Thoracic aorta (tissue), 2 donors: ENCODE results near the gene ATP12A. TPM values are rescaled to one million over a fixed set of nuclear protein-coding genes. Genes with fewer than 3 reads are reported as not detected.

Experiments used
- ATAC-seq: fragments of 150-250 bp; one replicate; pipeline ENCODE4 v1.8.0; 2017; ENCODE audit warnings: low read depth; ENCODE audit not compliant: insufficient number of reproducible peaks, low FRiP score
- DNase-seq: peaks from one replicate; pipeline ENCODE4 v3.0.0-alpha.2; 2020; ENCODE audit warnings: low spot score
- H3K27ac ChIP-seq, 2 donors: fragments of 200-600 bp; sonication (generic); 1 replicate in 1 of 2; 2 replicates in 1 of 2; pipeline ENCODE4 v1.5.1; 2016; ENCODE audit warnings: mild to moderate bottlenecking in 2 of 2, moderate library complexity in 2 of 2
- H3K27me3 ChIP-seq: fragments of 200-600 bp; sonication (generic); replicated peaks from 2 replicates; pipeline ENCODE4 v1.6.0; 2016; ENCODE audit warnings: mild to moderate bottlenecking; ENCODE audit not compliant: insufficient read depth
- H3K36me3 ChIP-seq: fragments of 200-600 bp; sonication (generic); one replicate; pipeline ENCODE4 v1.5.1; 2016
- H3K4me1 ChIP-seq, 2 donors: fragments of 200-600 bp; sonication (generic); 1 replicate in 1 of 2; 2 replicates in 1 of 2; pipeline versions ENCODE4 v1.5.1 to v1.6.0; 2016; ENCODE audit warnings: low read depth in 2 of 2, mild to moderate bottlenecking in 1 of 2; ENCODE audit not compliant: control insufficient read depth in 1 of 2
- H3K4me3 ChIP-seq: fragments of 200-600 bp; sonication (generic); 2 replicates; pipeline ENCODE4 v1.5.1; 2016; ENCODE audit warnings: mild to moderate bottlenecking
- H3K9me3 ChIP-seq: fragments of 200-600 bp; sonication (generic); 2 replicates; pipeline ENCODE4 v1.5.1; 2016
- total RNA-seq, 2 donors: library from RNA; depleted of rRNA; stranded (reverse); fragments of >200 nt; gene quantifications; one replicate each; pipeline versions ENCODE4 v1.1.0 to v1.2.3, GENCODE V29; 2016
- TF ChIP-seq, protein P1 (sequence below): fragments of 200-600 bp; sonication (generic); IDR thresholded peaks from one replicate; pipeline ENCODE4 v1.5.1; 2019; ENCODE audit warnings: antibody characterized with exemption

ATP12A gene
- total RNA-seq, 2 donors from 2014 or later = 0.14 TPM; not detected in 1

- no peak overlapping the region for H3K4me3 ChIP-seq
- H3K27ac ChIP-seq = no peak overlapping the region
- DNase-seq = no peak
- H3K27me3 ChIP-seq = no peaks in the 10 kb centered on the region
- no peaks in the 10 kb centered on the region for H3K9me3 ChIP-seq
- H3K4me1 ChIP-seq = peaks cover 0 to 34% of the 10 kb centered on the region in 2 donors
- no peaks in the 10 kb centered on the region for H3K36me3 ChIP-seq
- ATAC-seq = no peak
- TF ChIP-seq, protein P1, sequence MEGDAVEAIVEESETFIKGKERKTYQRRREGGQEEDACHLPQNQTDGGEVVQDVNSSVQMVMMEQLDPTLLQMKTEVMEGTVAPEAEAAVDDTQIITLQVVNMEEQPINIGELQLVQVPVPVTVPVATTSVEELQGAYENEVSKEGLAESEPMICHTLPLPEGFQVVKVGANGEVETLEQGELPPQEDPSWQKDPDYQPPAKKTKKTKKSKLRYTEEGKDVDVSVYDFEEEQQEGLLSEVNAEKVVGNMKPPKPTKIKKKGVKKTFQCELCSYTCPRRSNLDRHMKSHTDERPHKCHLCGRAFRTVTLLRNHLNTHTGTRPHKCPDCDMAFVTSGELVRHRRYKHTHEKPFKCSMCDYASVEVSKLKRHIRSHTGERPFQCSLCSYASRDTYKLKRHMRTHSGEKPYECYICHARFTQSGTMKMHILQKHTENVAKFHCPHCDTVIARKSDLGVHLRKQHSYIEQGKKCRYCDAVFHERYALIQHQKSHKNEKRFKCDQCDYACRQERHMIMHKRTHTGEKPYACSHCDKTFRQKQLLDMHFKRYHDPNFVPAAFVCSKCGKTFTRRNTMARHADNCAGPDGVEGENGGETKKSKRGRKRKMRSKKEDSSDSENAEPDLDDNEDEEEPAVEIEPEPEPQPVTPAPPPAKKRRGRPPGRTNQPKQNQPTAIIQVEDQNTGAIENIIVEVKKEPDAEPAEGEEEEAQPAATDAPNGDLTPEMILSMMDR = peak; percentile 15
Measured at GRCh38 chr13:24693862-24694471, 13.8 kb downstream of the ATP12A start.

DNA sequence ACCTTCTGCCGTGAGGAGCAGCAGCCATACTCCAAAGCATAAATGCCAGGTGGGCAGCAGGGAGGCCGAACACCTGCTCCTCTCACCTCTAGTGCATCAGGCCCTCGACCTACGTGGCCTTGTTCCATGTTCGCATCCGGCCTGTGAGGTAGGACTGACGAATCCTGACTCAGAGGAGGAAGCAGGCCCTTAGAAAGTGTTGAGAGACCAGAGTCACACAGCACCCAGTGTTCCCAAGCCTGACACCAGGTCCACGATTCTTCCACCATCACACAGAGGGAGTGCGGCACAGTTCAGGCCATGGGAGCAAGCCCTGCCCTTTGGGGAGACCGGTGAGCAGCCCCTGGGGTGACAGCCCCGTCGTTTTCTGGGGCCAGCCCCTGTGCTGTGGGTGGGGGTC, 14.7 kb downstream of the ATP12A start:
- H3K4me3 ChIP-seq = no peak overlapping the region
- no peaks in the 10 kb centered on the region for H3K9me3 ChIP-seq
- H3K36me3 ChIP-seq = no peaks in the 10 kb centered on the region
- TF ChIP-seq, protein P1 = no peak
- no peaks in the 10 kb centered on the region for H3K27me3 ChIP-seq
- H3K27ac ChIP-seq = no peak overlapping the region
- H3K4me1 ChIP-seq = peaks cover 0 to 24% of the 10 kb centered on the region in 2 donors
- ATAC-seq = no peak
- no peak for DNase-seq

GRCh38 chr13:24698686-24699085, 18.5 kb downstream of the ATP12A start:
- Histone ChIP-seq H3K36me3 (no peaks in the 10 kb centered on the region), H3K27me3 (no peaks in the 10 kb centered on the region), H3K27ac (no peak overlapping the region), H3K9me3 (no peaks in the 10 kb centered on the region), H3K4me1 (no peaks in the 10 kb centered on the region), H3K4me3 (no peak overlapping the region)
- no peak for DNase-seq
- no peak for ATAC-seq
- TF ChIP-seq, protein P1 = no peak

DNA sequence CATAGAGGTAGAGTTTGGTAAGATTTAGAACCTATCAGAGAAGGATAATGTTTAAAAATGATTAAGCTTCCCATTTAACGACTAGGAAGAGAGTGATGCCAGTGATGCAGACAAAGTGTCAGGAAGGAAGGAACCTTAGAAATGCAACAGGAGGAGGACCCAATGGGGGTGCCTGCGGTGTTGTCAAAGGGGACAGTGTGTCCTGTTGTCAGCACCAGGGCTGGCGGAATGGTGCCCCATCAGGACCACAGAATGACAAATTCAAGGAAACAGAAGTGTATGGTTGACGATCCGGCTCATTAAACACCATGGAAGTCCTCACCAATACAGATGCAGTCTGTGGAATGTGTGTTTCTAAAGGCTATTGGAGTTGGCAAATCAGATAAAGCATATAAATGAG, 19.3 kb downstream of the ATP12A start:
- Histone ChIP-seq H3K9me3 (no peaks in the 10 kb centered on the region), H3K36me3 (no peaks in the 10 kb centered on the region), H3K4me3 (no peak overlapping the region), H3K4me1 (no peaks in the 10 kb centered on the region), H3K27me3 (no peaks in the 10 kb centered on the region), H3K27ac (no peak overlapping the region)
- TF ChIP-seq, protein P1 = no peak
- ATAC-seq = no peak
- no peak for DNase-seq

DNA sequence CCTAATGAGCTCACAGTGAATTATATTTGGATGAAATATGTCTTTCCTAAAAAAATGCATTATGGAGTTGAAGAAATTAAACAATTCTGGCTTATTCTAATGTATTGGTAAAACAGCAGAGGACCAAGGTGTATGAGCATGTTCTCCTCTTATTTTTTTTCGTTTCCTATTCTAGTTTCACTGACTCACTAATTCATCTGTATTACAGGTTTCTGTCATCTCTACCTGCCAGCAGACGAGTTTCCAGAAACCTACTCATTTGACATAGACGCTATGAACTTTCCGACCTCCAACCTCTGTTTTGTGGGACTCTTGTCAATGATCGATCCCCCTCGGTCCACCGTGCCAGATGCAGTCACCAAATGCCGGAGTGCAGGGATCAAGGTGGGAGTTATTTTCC, 20.3 kb downstream of the ATP12A start:
- H3K4me1 ChIP-seq = no peaks in the 10 kb centered on the region
- H3K9me3 ChIP-seq = no peaks in the 10 kb centered on the region
- no peaks in the 10 kb centered on the region for H3K27me3 ChIP-seq
- no peak overlapping the region for H3K4me3 ChIP-seq
- no peak overlapping the region for H3K27ac ChIP-seq
- ATAC-seq (no peak), DNase-seq (no peak)
- H3K36me3 ChIP-seq = no peaks in the 10 kb centered on the region
- TF ChIP-seq, protein P1 = no peak
